Trophoblast cell (in vitro differentiated cells and primary cell): ENCODE results near the gene SP5. TPM values are rescaled to one million over a fixed set of nuclear protein-coding genes. Genes with fewer than 3 reads are reported as not detected.

Source experiments
- DNase-seq, 2 donors: peaks; one replicate each; pipeline ENCODE4 v3.0.0-alpha.2; 2016
- H2AFZ ChIP-seq: 2 replicates; pipeline ENCODE4 v1.6.1; 2013; ENCODE audit warnings: low read length, moderate library complexity, mild to moderate bottlenecking; ENCODE audit not compliant: insufficient read depth, poor library complexity
- H2AK5ac ChIP-seq: 2 replicates; pipeline ENCODE4 v1.6.1; 2013; ENCODE audit warnings: mild to moderate bottlenecking, low read length
- H2BK120ac ChIP-seq: 2 replicates; pipeline ENCODE4 v1.6.1; 2013; ENCODE audit warnings: low read length, mild to moderate bottlenecking, moderate library complexity; ENCODE audit not compliant: insufficient read depth, poor library complexity
- H2BK12ac ChIP-seq: 2 replicates; pipeline ENCODE4 v1.6.1; 2013; ENCODE audit warnings: mild to moderate bottlenecking, low read length, moderate library complexity
- H2BK5ac ChIP-seq: 2 replicates; pipeline ENCODE4 v1.6.1; 2013; ENCODE audit warnings: low read length, low read depth, moderate library complexity, mild to moderate bottlenecking; ENCODE audit not compliant: poor library complexity
- H3K14ac ChIP-seq: 2 replicates; pipeline ENCODE4 v1.6.1; 2013; ENCODE audit warnings: mild to moderate bottlenecking, low read length
- H3K18ac ChIP-seq: 2 replicates; pipeline ENCODE4 v1.6.1; 2013; ENCODE audit warnings: mild to moderate bottlenecking, low read length
- H3K23ac ChIP-seq: 2 replicates; pipeline ENCODE4 v1.6.1; 2013; ENCODE audit warnings: low read length
- H3K27ac ChIP-seq: 2 replicates; pipeline ENCODE4 v1.5.1; 2013; ENCODE audit warnings: low read depth, mild to moderate bottlenecking, inconsistent platforms, low read length, moderate library complexity
- H3K27me3 ChIP-seq: 2 replicates; pipeline ENCODE4 v1.6.1; 2013; ENCODE audit warnings: inconsistent platforms, mild to moderate bottlenecking, low read length, moderate library complexity; ENCODE audit not compliant: insufficient read depth
- H3K36me3 ChIP-seq, 2 experiments: 1 replicate in 1 of 2; 2 replicates in 1 of 2; pipeline ENCODE4 v1.6.1; 2013; ENCODE audit warnings: low read length in 2 of 2, mild to moderate bottlenecking in 2 of 2, moderate library complexity in 1 of 2; ENCODE audit not compliant: insufficient read depth in 2 of 2, control insufficient read depth in 1 of 2
- H3K4ac ChIP-seq: 2 replicates; pipeline ENCODE4 v1.6.1; 2013; ENCODE audit warnings: low read depth, mild to moderate bottlenecking, low read length, moderate library complexity
- H3K4me1 ChIP-seq, 2 experiments: 1 replicate in 1 of 2; 2 replicates in 1 of 2; pipeline ENCODE4 v1.6.1; 2013; ENCODE audit warnings: low read length in 2 of 2, mild to moderate bottlenecking in 2 of 2, moderate library complexity in 1 of 2; ENCODE audit not compliant: insufficient read depth in 2 of 2, control insufficient read depth in 1 of 2
- H3K4me2 ChIP-seq: 2 replicates; pipeline ENCODE4 v1.6.1; 2013; ENCODE audit warnings: inconsistent platforms, mild to moderate bottlenecking, low read length, moderate library complexity
- H3K4me3 ChIP-seq: 2 replicates; pipeline ENCODE4 v1.5.1; 2013; ENCODE audit warnings: mild to moderate bottlenecking, low read depth, low read length, inconsistent platforms
- H3K79me1 ChIP-seq: one replicate; pipeline ENCODE4 v1.6.1; 2013; ENCODE audit warnings: low read length
- H3K79me2 ChIP-seq: 2 replicates; pipeline ENCODE4 v1.6.1; 2013; ENCODE audit warnings: low read length, mild to moderate bottlenecking; ENCODE audit not compliant: control insufficient read depth, insufficient read depth, poor library complexity
- H3K9ac ChIP-seq: 2 replicates; pipeline ENCODE4 v1.6.1; 2013; ENCODE audit warnings: mild to moderate bottlenecking, low read length
- H3K9me3 ChIP-seq: 2 replicates; pipeline ENCODE4 v1.6.1; 2013; ENCODE audit warnings: low read depth, mild to moderate bottlenecking, control low read depth, inconsistent platforms, low read length; ENCODE audit not compliant: insufficient read depth
- H4K12ac ChIP-seq: 2 replicates; pipeline ENCODE4 v1.6.1; 2013; ENCODE audit warnings: low read depth, mild to moderate bottlenecking, low read length, moderate library complexity
- H4K8ac ChIP-seq: 2 replicates; pipeline ENCODE4 v1.6.1; 2013; ENCODE audit warnings: low read depth, mild to moderate bottlenecking, low read length, moderate library complexity
- H4K91ac ChIP-seq: one replicate; pipeline ENCODE4 v1.6.1; 2013; ENCODE audit warnings: low read depth, mild to moderate bottlenecking, low read length, moderate library complexity
- WGBS: extraction: QIAGEN DNeasy Blood & Tissue Kit; methylation state at CpG from one replicate; pipeline ENCODE4 v1.1.7; 2013; ENCODE audit warnings: missing lambda C conversion rate; ENCODE audit not compliant: insufficient read length, insufficient coverage; ENCODE audit errors: extremely low coverage; 5-methylcytosine and 5-hydroxymethylcytosine counted together
- polyA plus RNA-seq: library from polyadenylated mRNA; stranded (reverse); fragments of 200-250 nt; gene quantifications from 2 replicates; pipeline ENCODE4 v1.2.3, GENCODE V29; 2013

SP5 gene
- polyA plus RNA-seq: 0.03 TPM in 1 of 2 replicates, not detected in the other

DNA sequence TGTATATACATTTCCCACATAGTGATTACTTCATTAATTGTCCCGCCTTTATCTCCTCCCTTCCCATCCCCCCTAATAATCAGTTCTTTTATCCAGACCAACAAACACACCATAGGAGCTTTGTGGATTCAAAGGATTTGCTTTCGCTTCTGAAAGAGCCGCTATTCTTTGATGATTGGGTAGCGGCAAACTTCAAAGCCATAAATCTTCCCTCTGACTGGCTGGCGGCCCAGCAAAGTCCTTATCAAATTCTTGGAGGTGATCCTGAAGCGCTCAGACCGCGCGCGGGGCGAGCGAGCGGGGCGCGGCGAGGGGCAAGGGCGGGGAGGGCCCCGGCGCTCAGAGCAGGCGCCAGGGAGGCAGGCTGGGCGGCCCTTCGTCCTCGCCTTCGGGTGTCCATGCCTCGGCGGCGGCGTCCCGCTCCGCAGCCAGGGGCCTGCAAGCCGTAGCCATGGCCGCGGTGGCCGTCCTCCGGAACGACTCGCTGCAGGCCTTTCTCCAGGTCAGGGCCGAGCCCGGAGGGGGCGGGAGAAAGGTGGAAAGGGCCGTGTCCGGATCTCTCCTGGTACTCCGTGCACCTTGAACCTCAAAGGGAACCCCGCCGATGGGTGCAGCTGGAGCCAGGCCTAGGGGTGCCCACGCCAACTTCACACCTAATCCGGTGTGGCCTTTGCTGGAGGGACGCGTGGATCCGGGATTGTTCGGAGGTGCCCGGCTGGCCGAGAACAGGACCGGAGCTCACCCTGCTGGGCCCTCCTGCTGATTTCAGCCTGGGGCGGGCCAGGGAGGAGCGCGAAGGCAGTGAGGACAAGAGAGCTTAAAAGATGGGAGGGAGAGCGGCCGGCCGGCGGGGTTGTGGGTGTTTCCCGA is at the start of gene SP5:
Gene SP5 (plus strand): TSS at position 276 of the 870 bp plus-strand sequence. CDS start 176 bp downstream, at position 452.
- Histone ChIP-seq H3K18ac (no peak within 1 kb of the TSS), H2BK12ac (no peak within 1 kb of the TSS), H3K79me1 (no peaks in the 10 kb centered on the region), H2BK5ac (no peak within 1 kb of the TSS), H4K91ac (no peak within 1 kb of the TSS), H3K4ac (no peak within 1 kb of the TSS), H4K8ac (no peak within 1 kb of the TSS), H4K12ac (no peak within 1 kb of the TSS), H3K9me3 (peaks cover 11% of the 10 kb centered on the region), H3K4me3 (no peak within 1 kb of the TSS), H2BK120ac (no peak within 1 kb of the TSS), H2AK5ac (no peak within 1 kb of the TSS), H3K4me1 (peaks cover 9 to 22% of the 10 kb centered on the region in 2 experiments), H3K27ac (no peak within 1 kb of the TSS), H3K27me3 (peaks cover 74% of the 10 kb centered on the region), H3K79me2 (no peaks in the 10 kb centered on the region), H2AFZ (peak within 1 kb of the TSS; percentile 54), H3K9ac (no peak within 1 kb of the TSS), H3K14ac (no peak within 1 kb of the TSS), H3K36me3 (no peaks in the 10 kb centered on the region), H3K23ac (no peak within 1 kb of the TSS), H3K4me2 (peak within 1 kb of the TSS; percentile 77)
- WGBS: no CpG with 5 or more reads among the region's 62 CpGs
- peak; percentile 49 to 75 for DNase-seq

- H3K4ac ChIP-seq: no peak overlapping the region
- H2BK5ac ChIP-seq: no peak overlapping the region
- H2BK12ac ChIP-seq: no peak overlapping the region
- H3K4me1 ChIP-seq: no peaks in the 10 kb centered on the region
- no peak overlapping the region for H4K91ac ChIP-seq
- no peak overlapping the region for H3K23ac ChIP-seq
- H3K27ac ChIP-seq: no peak overlapping the region
- no peak overlapping the region for H3K18ac ChIP-seq
- H2AFZ ChIP-seq: no peak overlapping the region
- no peaks in the 10 kb centered on the region for H3K27me3 ChIP-seq
- no peak overlapping the region for H4K12ac ChIP-seq
- no peak overlapping the region for H3K14ac ChIP-seq
- DNase-seq: no peak
- H2BK120ac ChIP-seq: no peak overlapping the region
- H3K79me2 ChIP-seq: no peaks in the 10 kb centered on the region
- no peak overlapping the region for H3K4me2 ChIP-seq
- no peak overlapping the region for H2AK5ac ChIP-seq
- H3K79me1 ChIP-seq: no peaks in the 10 kb centered on the region
- H3K4me3 ChIP-seq: no peak overlapping the region
- no peak overlapping the region for H3K9ac ChIP-seq
- no peak overlapping the region for H4K8ac ChIP-seq
- no peaks in the 10 kb centered on the region for H3K36me3 ChIP-seq
- WGBS: 100% methylated on average over 1 of the region's 5 CpGs
- no peaks in the 10 kb centered on the region for H3K9me3 ChIP-seq
Observed at GRCh38 chr2:170665743-170666142, 49.4 kb upstream of the SP5 start.

GRCh38 chr2:170669909-170670308 is 45.2 kb upstream of the SP5 start:
- H2BK120ac ChIP-seq: no peak overlapping the region
- no peaks in the 10 kb centered on the region for H3K36me3 ChIP-seq
- H3K27me3 ChIP-seq: no peaks in the 10 kb centered on the region
- H4K12ac ChIP-seq: no peak overlapping the region
- no peaks in the 10 kb centered on the region for H3K9me3 ChIP-seq
- no peak overlapping the region for H3K18ac ChIP-seq
- H3K9ac ChIP-seq: no peak overlapping the region
- H2AK5ac ChIP-seq: no peak overlapping the region
- H4K91ac ChIP-seq: no peak overlapping the region
- H4K8ac ChIP-seq: no peak overlapping the region
- no peaks in the 10 kb centered on the region for H3K79me2 ChIP-seq
- no peak overlapping the region for H3K4ac ChIP-seq
- H3K4me2 ChIP-seq: no peak overlapping the region
- H3K23ac ChIP-seq: no peak overlapping the region
- H2BK12ac ChIP-seq: no peak overlapping the region
- WGBS: no CpG with 5 or more reads among the region's 3 CpGs
- no peak overlapping the region for H3K14ac ChIP-seq
- H3K4me1 ChIP-seq: no peaks in the 10 kb centered on the region
- no peak overlapping the region for H2BK5ac ChIP-seq
- H2AFZ ChIP-seq: no peak overlapping the region
- no peaks in the 10 kb centered on the region for H3K79me1 ChIP-seq
- no peak overlapping the region for H3K4me3 ChIP-seq
- no peak overlapping the region for H3K27ac ChIP-seq
- no peak for DNase-seq

GRCh38 chr2:170670651-170671050 is 44.5 kb upstream of the SP5 start:
- Histone ChIP-seq H3K4ac (no peak overlapping the region), H4K91ac (no peak overlapping the region), H3K4me3 (no peak overlapping the region), H3K9ac (no peak overlapping the region), H4K12ac (no peak overlapping the region), H2BK12ac (no peak overlapping the region), H3K79me1 (no peaks in the 10 kb centered on the region), H3K27me3 (no peaks in the 10 kb centered on the region), H3K27ac (no peak overlapping the region), H3K23ac (no peak overlapping the region), H3K79me2 (no peaks in the 10 kb centered on the region), H3K36me3 (no peaks in the 10 kb centered on the region), H2AFZ (no peak overlapping the region), H3K4me2 (no peak overlapping the region), H2AK5ac (no peak overlapping the region), H3K4me1 (no peaks in the 10 kb centered on the region), H2BK120ac (no peak overlapping the region), H4K8ac (no peak overlapping the region), H2BK5ac (no peak overlapping the region), H3K18ac (no peak overlapping the region), H3K9me3 (no peaks in the 10 kb centered on the region), H3K14ac (no peak overlapping the region)
- DNase-seq: peak; percentile 58 to 76
- no CpG with 5 or more reads among the region's 2 CpGs for WGBS
